C4-2B (cell line): Measurements from ENCODE around the gene PMAIP1.

Experiments
- ZFX ChIP-seq: fragments of 450-650 bp; IDR thresholded peaks from 2 replicates; pipeline ENCODE4 v1.6.1; 2017
- TF ChIP-seq, protein P1 (sequence below): fragments of 450-650 bp; conservative IDR thresholded peaks from 2 replicates; pipeline ENCODE4 v1.5.1; 2017; ENCODE audit warnings: mild to moderate bottlenecking

GRCh38 chr18:59952283-59953007, 52.6 kb downstream of the PMAIP1 start:
- TF ChIP-seq, protein P1, sequence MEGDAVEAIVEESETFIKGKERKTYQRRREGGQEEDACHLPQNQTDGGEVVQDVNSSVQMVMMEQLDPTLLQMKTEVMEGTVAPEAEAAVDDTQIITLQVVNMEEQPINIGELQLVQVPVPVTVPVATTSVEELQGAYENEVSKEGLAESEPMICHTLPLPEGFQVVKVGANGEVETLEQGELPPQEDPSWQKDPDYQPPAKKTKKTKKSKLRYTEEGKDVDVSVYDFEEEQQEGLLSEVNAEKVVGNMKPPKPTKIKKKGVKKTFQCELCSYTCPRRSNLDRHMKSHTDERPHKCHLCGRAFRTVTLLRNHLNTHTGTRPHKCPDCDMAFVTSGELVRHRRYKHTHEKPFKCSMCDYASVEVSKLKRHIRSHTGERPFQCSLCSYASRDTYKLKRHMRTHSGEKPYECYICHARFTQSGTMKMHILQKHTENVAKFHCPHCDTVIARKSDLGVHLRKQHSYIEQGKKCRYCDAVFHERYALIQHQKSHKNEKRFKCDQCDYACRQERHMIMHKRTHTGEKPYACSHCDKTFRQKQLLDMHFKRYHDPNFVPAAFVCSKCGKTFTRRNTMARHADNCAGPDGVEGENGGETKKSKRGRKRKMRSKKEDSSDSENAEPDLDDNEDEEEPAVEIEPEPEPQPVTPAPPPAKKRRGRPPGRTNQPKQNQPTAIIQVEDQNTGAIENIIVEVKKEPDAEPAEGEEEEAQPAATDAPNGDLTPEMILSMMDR, result no peak
- TF ChIP-seq ZFX, result no peak
